A172 (cell line): ENCODE results near the gene MUC5B. TPM values are rescaled to one million over a fixed set of nuclear protein-coding genes. Genes with fewer than 3 reads are reported as not detected.

Experiments used
- DNase-seq: peaks from one replicate; pipeline ENCODE4 v3.0.0-alpha.2; 2015; ENCODE audit warnings: low spot score
- total RNA-seq: library from RNA; depleted of rRNA; stranded (reverse); fragments of >200 nt; shearing (Covaris generic); gene quantifications from 2 replicates; pipeline ENCODE4 v1.2.3, GENCODE V29; 2014

Gene MUC5B
- total RNA-seq, 1 experiment from 2014 or later = not detected

DNA sequence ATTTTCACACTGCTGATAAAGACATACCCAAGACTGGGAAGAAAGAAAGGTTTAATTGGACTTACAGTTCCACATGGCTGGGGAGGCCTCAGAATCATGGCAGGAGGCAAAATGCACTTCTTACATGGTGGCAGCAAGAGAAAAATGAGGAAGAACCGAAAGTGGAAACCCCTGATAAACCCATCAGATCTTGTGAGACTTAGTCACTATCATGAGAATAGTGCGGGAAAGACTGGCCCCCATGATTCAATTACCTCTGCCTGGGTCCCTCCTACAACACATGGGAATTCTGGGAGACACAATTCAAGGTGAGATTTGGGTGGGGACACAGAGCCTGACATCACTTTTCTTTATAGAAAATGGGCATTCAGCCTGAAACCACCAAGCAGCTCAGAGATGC, 44.1 kb downstream of the MUC5B start:
- DNase-seq = peak; percentile 10

- no peak for DNase-seq
Measured at GRCh38 chr11:1267441-1268100, 44.7 kb downstream of the MUC5B start.

DNA sequence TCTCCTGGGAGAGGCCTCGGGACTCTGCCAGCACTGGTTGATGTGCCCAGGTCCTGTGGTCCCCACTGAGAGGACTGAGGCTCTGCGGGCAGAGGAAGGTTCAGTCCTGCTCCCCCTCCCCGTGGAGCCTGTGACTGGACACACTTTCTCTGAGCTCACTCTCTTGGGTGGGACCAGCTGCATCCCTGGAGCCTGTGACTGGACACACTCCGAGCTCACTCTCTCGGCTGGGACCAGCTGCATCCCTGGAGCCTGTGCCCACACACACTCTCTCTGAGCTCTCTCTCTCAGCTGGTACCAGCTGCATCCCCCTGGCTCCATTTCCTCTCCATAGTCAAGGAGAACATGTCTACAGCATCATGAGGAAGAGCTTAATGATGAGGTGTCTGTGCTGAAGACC, 47.1 kb downstream of the MUC5B start:
- DNase-seq = no peak

- DNase-seq = no peak
Measured at GRCh38 chr11:1270476-1270875, 47.6 kb downstream of the MUC5B start.

DNA sequence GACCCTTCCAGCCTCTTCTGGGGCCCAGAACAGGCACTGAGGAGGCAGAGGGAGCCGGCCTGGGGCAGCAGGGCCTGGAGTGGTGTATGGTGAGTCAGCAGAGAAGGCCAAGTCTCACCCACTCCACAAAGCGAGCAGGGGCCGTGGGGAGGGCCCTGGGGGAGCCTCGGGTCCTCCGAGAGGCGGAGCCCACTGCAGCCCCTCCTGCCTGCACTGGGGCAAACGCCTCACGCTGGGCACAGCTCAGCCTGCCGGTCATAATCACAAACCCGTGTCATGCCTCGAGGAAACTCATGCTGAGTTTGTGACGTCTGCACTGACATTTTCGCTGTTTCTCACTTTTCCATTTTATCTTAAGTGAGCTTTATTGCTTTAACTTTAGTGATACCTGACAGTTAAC, 48.1 kb downstream of the MUC5B start:
- DNase-seq = no peak

GRCh38 chr11:1271406-1271805, 48.5 kb downstream of the MUC5B start:
- no peak for DNase-seq

DNA sequence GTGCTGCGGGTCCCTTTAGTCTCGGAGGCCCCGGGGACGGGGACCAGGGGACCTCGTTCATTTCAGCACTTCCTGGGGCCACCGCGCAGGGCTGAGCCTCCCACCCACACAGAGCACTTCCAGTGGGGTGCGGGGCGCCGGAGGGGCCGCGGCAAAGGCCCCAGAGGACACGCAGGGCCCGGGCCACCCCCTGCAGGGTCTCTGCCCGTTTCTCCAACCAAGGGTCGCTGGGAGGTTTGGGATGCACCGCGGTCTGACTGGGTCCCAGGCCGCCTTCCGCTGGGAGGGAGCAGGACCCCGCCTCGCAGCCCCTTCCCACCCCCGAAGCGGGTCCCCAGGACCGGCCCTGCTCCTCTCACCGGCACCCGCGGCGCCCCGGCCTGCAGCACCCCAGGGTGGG, 49.1 kb downstream of the MUC5B start:
- DNase-seq = no peak

DNA sequence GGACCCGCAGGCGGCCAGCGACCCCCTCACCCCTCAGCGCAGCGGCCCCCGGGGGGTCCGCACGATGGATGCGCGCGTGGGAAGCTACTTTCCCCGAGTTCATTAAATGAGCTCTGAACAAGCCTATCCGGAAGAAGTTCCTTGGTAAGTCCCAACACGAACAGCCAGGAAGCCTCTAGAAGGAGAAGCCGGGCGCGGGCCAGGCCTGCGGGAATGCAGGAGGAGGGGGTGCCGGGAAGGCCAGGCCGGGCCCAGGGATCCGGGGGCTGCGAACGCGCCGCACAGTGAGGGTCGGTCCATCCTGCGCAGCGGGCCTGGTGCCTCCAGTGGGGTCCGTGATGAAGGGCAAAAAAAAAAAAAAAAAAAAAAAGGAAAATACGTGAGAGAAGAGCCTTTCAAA, 49.7 kb downstream of the MUC5B start:
- DNase-seq = no peak

DNA sequence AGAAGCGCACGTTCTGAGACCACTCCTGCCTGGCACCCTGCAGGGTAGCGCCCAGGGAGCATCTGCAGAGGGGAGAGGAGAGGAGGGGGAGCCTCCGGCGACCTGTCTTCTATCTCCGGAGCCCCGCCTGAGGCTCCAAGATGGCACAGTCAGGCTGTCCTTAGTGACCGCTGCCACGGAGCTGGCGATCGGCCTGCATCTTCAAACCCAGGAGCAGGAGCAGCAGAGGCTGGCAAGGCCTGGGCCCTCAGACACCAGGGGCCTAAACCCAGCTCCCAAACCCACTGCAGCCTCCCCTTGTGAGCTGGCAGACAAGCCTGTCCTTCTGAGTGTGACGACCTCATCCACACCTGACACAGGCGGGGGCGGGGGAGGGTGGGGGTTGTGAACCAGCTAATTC, 51.6 kb downstream of the MUC5B start:
- DNase-seq = no peak

DNA sequence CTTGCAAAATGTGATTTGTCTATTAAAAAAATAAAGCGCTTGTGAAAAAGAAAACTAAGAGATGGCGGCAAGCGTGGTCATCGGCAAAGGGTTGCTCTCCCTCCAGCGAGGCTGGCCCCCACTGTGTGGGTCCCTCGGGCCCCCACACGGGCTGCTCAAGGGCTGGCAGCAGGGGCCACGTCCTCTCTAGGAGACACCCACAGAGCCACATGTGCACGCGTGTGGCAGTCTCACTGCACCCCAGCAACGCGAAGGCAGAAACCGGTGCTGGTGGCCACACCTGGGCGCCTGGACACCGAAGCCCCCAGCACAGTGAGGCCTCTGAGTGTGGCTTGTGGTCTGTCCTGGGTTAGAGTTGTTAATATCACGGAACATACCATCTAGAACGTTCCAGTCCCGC, 52.2 kb downstream of the MUC5B start:
- no peak for DNase-seq

DNA sequence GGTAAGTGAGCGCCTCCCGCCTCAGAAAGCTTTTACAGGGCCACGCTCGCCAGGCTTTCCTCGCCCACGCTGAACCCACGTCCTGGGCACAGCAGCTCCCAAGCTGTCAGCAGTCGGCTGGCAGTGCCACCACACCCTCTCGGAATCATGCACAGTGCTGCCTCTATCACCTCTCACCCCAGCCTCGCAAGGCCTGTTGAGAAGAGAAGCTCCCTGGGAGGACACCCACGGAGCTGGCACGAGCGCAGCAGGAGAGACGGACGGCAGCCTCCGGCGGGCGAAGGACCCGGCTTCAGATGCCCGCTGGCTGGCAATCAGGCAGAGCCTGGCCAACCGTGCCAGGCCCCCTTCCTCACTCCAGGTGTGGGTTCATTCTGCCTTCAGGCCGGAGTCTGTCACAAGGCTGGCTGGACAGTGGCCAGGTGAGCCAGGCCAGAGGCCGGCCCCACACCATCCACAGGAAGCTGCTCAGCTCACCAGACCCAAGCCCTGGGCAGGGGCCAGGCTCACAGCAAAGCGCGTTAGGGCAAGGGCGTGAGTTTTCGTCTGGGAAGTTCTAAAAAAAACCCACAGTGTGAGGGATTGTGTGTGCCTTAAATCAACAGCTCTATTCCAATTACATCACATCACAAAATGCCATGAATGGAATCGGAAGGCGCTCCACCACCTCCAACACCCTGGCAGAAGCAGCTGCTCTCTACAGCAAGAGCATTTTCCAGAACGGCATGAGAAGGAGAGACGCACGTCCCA, 53.4 kb downstream of the MUC5B start:
- DNase-seq = no peak

- DNase-seq = no peak
Measured at GRCh38 chr11:1276866-1277615, 54.2 kb downstream of the MUC5B start.

DNA sequence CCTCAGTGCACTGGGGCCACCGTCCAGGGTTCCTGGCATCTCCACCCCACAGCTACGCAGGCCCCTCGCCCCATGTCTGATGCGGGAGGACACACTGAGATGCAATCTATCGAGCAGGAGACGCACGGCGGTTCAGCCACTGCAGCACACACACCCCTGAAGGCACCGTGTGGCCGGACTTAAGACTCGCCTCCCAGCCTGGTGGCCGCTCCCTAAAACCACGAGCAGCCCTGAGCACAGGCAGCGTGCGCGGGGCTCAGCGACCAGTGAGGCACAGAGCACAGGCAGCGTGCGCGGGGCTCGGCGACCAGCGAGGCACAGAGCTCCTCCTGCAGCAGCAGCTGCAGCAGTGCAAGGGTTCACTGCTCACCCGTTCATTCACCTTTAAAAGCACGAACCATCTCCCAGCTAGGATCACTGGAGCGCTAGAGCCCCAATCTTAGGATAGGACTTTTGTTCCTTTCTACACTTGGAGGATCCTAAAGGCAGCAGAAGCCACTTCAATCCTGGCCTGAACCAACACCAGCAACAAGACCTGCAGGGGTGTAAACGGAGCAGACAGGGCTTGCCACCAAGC, 55.2 kb downstream of the MUC5B start:
- DNase-seq = no peak

DNA sequence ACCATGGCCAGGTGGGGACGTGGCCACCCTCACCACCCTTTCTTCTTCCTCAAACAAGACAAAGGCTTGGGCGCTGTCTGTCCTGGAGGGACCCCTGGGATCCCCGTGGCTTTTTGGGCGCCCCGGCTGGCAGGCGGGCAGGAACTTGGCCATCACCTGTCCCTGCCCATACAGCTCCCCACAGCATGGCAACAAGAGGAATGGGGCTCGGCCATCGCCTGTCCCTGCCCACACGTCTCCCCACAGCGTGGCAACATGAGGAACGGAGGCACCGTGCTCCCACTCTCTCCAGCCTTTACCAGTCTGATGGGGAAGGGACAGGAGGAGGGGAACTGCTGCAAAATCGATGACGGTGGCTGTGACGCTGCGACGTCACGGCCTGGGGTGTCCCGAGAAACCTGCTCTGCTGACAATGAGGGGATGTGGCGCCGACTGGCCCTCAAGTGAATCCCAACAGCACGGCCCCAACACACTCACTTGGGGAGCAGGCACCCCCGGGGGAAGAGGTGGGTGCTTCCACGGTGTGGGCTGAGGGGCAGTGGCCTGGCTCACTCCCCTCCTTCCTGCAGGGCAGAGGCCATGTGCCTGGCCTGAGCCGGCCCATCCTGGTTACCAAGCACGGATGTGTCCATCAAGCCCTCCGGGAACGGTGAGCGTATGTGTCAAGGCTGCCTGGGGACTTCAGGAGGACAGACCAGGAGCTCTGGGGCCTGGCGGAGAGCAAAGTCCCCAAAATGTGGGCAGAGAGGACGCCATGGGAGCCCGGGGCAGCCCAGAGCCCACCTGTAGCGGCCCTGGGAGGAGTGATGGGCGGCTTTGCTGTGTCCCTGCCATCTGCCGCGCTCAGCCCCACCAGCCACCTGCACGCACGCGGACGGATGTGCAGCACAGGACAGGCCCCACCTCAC, 56.2 kb downstream of the MUC5B start:
- no peak for DNase-seq

DNA sequence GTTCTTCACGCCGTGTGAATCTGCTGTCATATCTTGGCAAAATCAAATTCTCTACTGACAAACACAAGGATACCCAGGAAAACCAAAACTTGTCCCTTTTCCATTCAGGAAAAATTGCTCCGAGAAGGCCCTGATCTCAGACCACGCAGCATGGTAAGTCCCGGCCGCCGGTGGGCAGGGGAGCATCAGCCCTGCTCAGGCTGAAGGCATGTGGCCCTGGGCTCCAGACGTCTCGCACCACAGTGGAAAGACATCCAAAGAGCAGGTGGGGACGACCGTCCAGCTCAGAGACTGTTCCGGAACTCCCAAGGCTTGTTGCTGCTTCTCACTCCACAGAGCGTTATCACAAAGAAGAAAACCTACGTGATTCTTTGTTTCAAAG, 56.8 kb downstream of the MUC5B start:
- no peak for DNase-seq

GRCh38 chr11:1280116-1281035, 57.5 kb downstream of the MUC5B start:
- DNase-seq = no peak

- no peak for DNase-seq
Measured at GRCh38 chr11:1281326-1281973, 58.6 kb downstream of the MUC5B start.

DNA sequence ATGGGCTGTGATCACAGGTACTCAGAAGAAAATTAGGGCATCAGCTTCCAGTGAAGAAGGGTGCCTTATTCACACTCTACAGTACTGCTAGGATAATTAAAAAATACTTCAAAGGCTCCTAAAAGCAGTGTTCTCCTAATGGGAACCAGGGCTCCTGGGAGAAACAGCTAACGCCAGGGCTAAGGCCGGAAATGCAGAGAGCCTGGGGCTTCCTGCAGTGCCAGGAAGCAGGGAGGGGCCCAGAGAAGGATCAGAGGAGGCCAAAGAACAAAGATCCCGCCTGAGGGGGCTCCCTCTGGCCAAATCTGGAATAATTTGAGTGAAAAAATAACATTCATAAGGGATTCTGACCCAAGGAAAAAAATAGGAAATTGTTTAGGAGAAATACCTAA, 59.1 kb downstream of the MUC5B start:
- no peak for DNase-seq

- DNase-seq = no peak
Measured at GRCh38 chr11:1283091-1283511, 60.2 kb downstream of the MUC5B start.

GRCh38 chr11:1283906-1284305, 61.0 kb downstream of the MUC5B start:
- DNase-seq = no peak
